Colonic mucosa (tissue), 4 donors: ENCODE data around the gene PECR. TPM values are rescaled to one million over a fixed set of nuclear protein-coding genes. Genes with fewer than 3 reads are reported as not detected.

Experiments used
- DNase-seq: peaks from one replicate; pipeline ENCODE4 v3.0.0-alpha.2; 2020
- H3K27ac ChIP-seq: fragments of 200-600 bp; one replicate; pipeline ENCODE4 v1.8.0; 2021
- H3K27me3 ChIP-seq: fragments of 200-600 bp; one replicate; pipeline ENCODE4 v1.8.0; 2021
- H3K36me3 ChIP-seq: fragments of 200-600 bp; one replicate; pipeline ENCODE4 v1.8.0; 2021
- H3K4me1 ChIP-seq: fragments of 200-600 bp; one replicate; pipeline ENCODE4 v1.8.0; 2021; ENCODE audit warnings: mild to moderate bottlenecking
- H3K4me3 ChIP-seq: fragments of 200-600 bp; one replicate; pipeline ENCODE4 v1.8.0; 2021
- H3K9ac ChIP-seq, 2 donors: one replicate each; pipeline ENCODE4 v1.7.0; 2013; ENCODE audit warnings: control low read depth in 2 of 2, low read depth in 2 of 2, low read length in 2 of 2
- H3K9me3 ChIP-seq: fragments of 200-600 bp; one replicate; pipeline ENCODE4 v1.8.0; 2021
- CTCF ChIP-seq: fragments of 200-600 bp; IDR thresholded peaks from one replicate; pipeline ENCODE4 v1.8.0; 2022; ENCODE audit warnings: antibody characterized with exemption, mild to moderate bottlenecking
- intact Hi-C: fragments of 100-400 bp; cut with DNase I; formaldehyde crosslinking; loops from one replicate; pipeline ENCODE4 v1.14.1; 2022
- total RNA-seq, 2 donors: library from RNA; stranded (reverse); fragmentation: NEBNext Ultra II Directional in 1 of 2; extraction: Animal tissue kit (Norgen Biotek cat#: 25700) in 1 of 2; gene quantifications; one replicate each; pipeline ENCODE4 v1.2.1, GENCODE V29; 2021
- donor health status: healthy.
- donor health status: DM: no; HTN: no; CAD: no.
- donor health status: DM: no; HTN: no; CAD: no.

PECR gene
- total RNA-seq, 2 donors from 2014 or later = 15.9 to 22.5 TPM

- TF ChIP-seq CTCF = no peak
- no peaks in the 10 kb centered on the region for H3K36me3 ChIP-seq
- H3K27ac ChIP-seq = no peak overlapping the region
- H3K27me3 ChIP-seq = no peaks in the 10 kb centered on the region
- intact Hi-C loops = no loop called here
- H3K4me3 ChIP-seq = no peak overlapping the region
- no peak for DNase-seq
- no peaks in the 10 kb centered on the region for H3K9me3 ChIP-seq
- H3K9ac ChIP-seq = no peak overlapping the region
- no peaks in the 10 kb centered on the region for H3K4me1 ChIP-seq
These were observed 23.1 kb upstream of the PECR start for GRCh38 chr2:216104691-216105090.

- Histone ChIP-seq H3K27ac (no peak overlapping the region), H3K9ac (no peak overlapping the region), H3K36me3 (no peaks in the 10 kb centered on the region), H3K9me3 (no peaks in the 10 kb centered on the region), H3K27me3 (no peaks in the 10 kb centered on the region), H3K4me1 (no peaks in the 10 kb centered on the region), H3K4me3 (no peak overlapping the region)
- DNase-seq = no peak
- intact Hi-C loops = no loop called here
- no peak for TF ChIP-seq CTCF
These were observed 21.6 kb upstream of the PECR start for GRCh38 chr2:216103213-216103612.

GRCh38 chr2:216101109-216101508, 19.5 kb upstream of the PECR start:
- no peak overlapping the region for H3K9ac ChIP-seq
- no peak for TF ChIP-seq CTCF

GRCh38 chr2:216098421-216099334, 17.1 kb upstream of the PECR start:
- Histone ChIP-seq H3K27me3 (no peaks in the 10 kb centered on the region), H3K27ac (no peak overlapping the region), H3K4me3 (no peak overlapping the region), H3K9me3 (no peaks in the 10 kb centered on the region), H3K36me3 (no peaks in the 10 kb centered on the region), H3K4me1 (no peaks in the 10 kb centered on the region), H3K9ac (no peak overlapping the region)
- DNase-seq = no peak
- TF ChIP-seq CTCF = no peak
- intact Hi-C loops = no loop called here

More at GRCh38 chr2:216101109-216101508, 19.5 kb upstream of the PECR start:
- no peaks in the 10 kb centered on the region for H3K9me3 ChIP-seq
- no peak overlapping the region for H3K27ac ChIP-seq
- intact Hi-C loops = no loop called here
- no peak for DNase-seq
- no peaks in the 10 kb centered on the region for H3K4me1 ChIP-seq
- no peaks in the 10 kb centered on the region for H3K27me3 ChIP-seq
- no peaks in the 10 kb centered on the region for H3K36me3 ChIP-seq
- H3K4me3 ChIP-seq = no peak overlapping the region

- Histone ChIP-seq H3K4me3 (no peak overlapping the region), H3K4me1 (no peaks in the 10 kb centered on the region), H3K9ac (no peak overlapping the region), H3K27ac (no peak overlapping the region), H3K36me3 (no peaks in the 10 kb centered on the region), H3K9me3 (no peaks in the 10 kb centered on the region), H3K27me3 (no peaks in the 10 kb centered on the region)
- TF ChIP-seq CTCF = no peak
- intact Hi-C loops = no loop called here
- no peak for DNase-seq
These were observed 13.1 kb upstream of the PECR start for GRCh38 chr2:216094701-216095100.
